Measurements from ENCODE around the gene COL21A1.

- no peak for TF ChIP-seq CTCF (conservative IDR thresholded peaks at IDR 0.05; ENCODE audit: low read depth, low read length)
- TF ChIP-seq EZH2 (IDR thresholded peaks at IDR 0.05; ENCODE audit: borderline replicate concordance, low read depth, low read length, poor library complexity, severe bottlenecking), result no peak
Observed at GRCh38 chr6:56268266-56268665, 20.9 kb upstream of the COL21A1 start.

Data from A673 (cell line).